Ecto neural progenitor cell (in vitro differentiated cells): ENCODE measurements around the gene ZNF222.

ENCODE experiments used
- DNase-seq: peaks from one replicate; pipeline ENCODE4 v3.0.0-alpha.2; 2018; ENCODE audit warnings: low spot score

The ZNF222 gene

DNA sequence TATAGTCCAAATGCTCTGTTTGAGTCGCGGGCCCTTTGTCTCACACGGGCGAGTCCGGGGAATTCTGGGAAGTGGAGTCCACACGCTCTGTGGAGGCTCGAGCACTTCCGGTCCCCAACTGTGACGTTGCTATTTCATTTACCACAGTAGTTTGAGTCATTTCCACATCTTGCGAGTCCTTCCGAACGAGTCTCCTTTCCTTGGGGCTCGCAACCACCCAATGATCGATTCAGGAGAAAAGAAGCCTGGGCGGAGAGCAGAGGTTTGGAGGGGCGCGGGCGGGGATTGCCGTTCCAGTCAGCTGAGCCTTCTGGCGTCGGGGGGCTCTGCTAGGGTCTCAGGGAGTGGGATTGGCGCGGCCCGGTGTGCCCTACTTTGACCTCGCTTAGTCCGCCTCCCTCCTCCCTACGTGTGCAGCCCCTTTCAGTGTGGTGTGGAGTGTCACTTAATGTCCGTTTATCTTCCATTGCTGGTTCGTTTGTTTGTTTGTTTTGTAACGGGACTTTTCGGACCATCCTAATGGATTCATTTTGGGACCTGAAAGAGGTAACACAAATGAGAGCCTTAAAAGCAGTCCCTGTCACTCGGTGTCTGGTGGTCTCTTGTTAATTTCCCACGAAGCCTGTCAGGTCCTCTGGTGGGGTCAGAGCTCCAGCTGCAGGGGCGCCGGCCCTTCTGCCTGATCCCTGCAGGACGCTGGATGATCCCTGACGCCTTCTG lies at the start of gene ZNF222:
Gene ZNF222 (plus strand): TSS at position 163 of the 720 bp plus-strand sequence. CDS start 58 bp downstream, at position 221.
- DNase-seq: peak; percentile 78

DNA sequence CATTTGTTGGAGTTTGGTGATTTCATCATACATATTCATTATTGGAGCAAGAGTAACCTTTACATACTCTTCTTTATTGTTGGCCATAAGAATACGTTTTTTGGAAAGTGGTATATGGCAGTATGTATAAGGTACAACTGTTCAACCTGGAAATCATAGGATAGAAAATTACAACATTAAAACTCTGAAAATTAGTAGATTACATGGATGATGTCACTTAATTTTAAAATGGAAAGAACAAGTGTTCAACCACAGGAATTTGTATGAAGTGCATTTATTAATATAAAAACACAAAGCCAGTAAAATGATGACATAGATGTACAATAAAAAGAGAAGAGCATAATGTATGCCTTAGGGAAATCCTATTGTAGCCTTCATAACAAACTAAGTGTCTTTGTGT lies 48.4 kb upstream of the ZNF222 start:
- no peak for DNase-seq

DNA sequence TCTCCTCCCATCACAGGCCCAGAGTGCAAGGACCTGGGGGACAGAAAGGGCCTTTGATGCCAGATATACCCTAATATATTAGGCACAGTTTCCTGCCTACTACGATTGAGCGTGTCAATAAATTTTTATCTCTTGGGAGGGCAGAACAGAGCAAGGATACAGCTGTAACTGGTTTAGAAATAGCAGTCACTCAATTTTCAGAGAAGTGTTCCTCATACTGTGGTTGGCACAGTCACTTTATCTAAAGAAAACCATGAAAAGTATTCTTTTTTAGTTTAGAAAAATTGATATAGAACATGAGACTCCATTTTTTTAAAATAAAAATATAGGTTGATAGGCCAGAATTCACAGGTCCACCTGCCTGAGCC lies 41.7 kb upstream of the ZNF222 start:
- DNase-seq: no peak

DNA sequence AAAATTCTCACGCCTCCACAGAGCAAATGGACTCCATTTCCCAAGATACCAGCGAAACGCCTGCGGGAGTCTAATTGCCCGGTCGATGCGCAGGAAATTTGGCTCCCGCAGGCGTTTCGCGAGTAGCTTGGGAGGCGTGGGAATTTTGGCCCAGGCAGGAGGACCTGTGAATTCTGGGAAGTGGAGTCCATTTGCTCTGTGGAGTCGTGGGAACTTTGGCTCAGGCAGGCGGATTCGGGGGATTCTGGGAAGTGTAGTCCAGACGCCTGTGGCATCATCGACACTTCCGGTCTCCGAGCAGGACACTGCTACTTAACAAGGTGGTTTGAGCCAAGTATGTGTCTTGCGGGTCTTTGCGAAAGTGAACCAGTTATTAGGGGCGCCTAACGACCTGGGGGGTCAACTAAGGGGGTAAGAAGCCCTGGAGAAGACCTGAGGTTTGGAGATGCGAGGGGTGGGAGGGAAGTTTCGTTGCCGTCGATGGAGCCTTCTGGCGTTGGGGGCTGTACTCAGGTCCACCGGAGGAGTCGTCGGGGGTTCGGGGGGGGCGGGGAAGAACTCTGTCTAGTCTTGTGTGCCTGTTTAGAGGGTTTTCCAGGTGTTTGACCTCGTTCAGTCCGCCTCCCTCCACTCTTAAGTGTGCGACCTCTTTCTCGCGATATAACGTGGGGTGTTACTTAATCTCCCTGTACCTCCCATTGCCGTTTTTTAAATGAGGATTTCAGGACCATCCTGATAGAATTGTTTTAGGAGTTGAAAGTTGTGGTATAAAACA lies 41.1 kb upstream of the ZNF222 start, which contains the start of gene ZNF155:
Gene ZNF155 (plus strand): TSS at position 277 of the 775 bp plus-strand sequence. CDS start 4,356 bp downstream, outside the sequence.
- DNase-seq: peak; percentile 89

DNA sequence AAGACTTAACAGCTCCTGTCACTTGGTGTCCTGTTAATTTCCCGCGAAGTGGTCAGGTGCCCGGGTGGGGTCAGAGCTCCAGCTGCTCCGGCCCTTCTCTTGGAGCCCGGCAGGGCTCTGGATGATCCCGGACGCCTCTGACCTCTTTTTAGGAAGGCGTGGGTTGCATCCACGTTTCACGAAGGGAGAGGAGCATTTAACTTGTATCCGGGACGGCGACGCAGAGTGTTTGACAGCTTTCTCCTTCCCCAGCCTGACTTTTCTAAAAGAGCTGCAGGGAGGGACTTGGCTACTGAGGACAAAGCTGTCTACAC lies 40.5 kb upstream of the ZNF222 start:
- DNase-seq: peak; percentile 43

DNA sequence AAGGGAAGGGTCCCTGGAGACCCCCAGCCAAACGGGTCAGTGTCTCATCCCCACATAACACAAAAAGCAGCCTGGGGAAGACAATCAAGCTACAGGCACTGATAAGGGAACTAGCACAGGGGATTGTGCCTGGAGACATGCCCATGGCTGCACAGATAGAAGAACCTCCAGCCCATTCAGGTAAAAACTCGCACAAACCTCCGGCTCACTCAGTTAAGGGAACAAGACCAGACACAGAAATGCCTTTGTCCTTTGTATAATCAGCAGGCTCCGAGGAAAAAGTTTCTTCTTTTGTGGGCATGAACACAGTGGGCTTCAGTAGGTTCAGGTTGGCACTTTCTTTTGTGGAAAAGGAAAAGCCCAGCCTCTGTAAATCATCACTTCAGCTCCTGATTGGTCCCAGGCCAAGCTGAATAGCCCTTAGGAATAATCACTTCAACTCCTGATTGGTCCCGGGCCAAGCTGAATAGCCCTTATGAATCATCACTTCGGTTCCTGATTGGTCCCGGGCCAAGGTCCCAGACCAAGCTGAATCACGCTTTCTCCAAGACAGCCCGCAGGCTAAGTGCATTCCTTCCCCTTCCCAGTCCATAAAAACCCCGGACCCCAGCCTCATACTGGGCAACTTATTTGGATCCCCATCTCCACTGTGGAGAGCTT lies 27.4 kb upstream of the ZNF222 start:
- no peak for DNase-seq

DNA sequence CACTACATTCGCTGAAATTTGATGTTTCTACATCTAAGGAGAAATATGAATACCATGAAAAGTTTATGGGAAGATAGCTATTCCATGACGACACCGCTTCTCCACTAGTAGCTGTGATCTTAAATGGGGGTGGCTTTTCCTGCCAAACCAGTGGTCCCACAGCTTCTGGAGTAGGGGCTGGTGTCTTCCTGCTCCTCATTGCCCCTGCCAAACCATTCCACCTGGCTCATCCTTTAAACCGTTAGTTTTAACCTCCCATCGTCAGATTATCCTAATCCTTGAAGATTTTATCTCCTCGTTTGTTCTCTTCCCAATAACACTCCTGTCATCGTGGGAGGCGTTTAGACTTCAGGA lies 23.0 kb upstream of the ZNF222 start:
- no peak for DNase-seq

DNA sequence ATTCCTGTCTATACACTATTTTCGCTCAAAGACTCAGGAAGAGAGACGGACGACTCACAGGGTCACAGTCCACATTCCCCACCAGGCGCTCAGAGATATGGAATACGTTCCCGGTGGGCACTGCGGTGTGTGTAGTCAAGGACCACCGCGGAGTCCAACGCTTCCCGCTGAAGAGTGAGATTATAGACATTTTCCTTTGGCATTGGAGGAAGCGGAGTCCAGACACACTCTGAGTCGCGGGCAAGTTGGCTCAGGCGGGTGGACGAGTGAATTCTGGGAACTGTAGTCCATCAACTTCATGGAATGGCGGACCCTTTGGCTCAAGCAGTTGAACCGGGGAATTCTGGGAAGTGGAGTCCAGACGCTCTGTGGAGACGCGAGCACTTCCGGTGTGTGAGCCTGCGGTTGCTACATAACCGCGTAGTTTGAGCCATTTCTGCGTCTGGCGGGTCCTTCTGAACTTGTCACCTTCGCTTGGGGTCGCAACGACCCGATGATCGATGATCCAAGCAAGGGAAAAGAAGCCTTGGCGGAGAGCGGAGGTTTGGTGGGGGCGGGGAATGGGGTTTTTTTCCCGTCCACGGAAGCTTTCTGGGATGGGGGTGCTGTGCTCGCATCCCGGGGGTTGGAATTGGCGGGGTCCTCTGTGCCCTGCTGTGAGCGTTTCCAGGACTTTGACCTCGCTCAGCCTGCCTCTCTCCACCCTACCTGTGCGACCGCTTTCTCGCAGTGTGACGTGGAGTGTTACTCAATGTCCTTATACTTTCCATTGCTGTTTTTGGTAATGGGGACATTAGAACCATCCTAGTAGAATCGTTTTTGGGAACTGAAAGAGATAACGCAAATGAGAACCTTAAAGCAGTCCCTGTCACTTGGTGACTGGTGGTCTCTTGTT lies 22.4 kb upstream of the ZNF222 start, which contains the start of gene ZNF230:
Gene ZNF230 (plus strand): TSS at position 392 of the 895 bp plus-strand sequence. CDS start 4,122 bp downstream, outside the sequence.
- peak; percentile 89 for DNase-seq

DNA sequence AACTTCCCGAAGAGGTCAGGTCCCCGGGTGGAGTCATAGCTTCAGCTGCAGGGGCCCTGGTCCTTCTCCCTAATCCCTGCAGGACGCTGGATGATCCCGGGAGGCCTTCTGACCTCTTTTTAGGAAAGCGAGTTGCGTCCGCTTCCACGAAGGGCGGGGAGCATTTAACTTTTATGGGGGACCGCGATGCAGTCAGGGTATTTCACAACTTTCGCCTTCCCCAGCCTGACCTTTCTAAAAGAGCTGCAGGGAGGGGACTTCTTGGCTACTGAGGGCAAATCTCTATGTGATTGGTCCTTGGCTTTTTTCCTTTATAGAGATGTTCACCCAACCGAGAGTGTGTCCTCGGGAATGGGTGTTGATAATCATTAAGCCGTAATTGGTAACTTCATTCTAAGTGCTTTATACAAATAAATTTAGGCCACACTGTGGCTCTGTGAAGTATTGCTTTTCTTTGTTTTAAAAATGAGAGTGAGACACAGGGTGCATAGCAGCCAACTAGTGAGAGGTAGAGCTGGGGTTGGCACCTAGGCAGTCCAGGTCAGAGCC lies 21.6 kb upstream of the ZNF222 start:
- DNase-seq: peak; percentile 58

DNA sequence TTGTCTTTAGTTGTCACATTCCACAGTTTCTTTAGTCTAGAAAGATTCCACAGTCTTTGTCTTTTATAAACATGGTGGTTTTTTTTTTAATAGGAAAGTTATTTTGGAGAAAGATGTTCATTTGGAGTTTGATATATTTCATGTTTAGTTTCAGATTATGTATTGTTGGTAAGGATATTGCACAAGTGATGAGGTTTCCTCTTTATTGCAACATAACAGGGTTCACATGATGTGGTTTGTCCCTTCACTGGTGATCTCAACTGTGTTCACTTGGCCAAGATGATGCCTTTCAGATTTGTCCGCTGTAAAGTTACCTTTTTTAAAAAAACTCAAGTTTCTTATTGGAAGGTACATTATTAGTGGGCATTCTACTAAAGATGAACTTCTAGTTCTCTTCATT lies 19.2 kb upstream of the ZNF222 start:
- no peak for DNase-seq

DNA sequence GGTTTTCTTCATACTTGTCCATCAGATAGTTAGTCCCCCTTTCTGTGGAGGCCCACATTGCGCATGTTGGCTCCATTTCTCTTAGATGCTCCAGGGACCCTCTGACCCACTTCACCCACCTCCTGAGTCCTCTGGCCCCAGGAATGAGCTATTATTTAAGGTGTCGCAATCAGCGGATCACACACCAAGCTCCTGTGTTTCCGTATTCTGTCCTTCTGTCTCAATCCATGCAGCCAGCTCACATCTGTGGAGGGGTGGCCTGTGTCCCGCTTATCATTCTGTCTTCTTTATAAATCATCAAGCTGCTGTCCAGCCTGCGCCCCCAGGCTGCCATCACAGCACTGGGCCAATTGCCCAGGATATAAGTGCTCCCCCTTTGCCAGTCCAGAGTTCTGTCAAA lies 17.7 kb upstream of the ZNF222 start:
- DNase-seq: no peak

DNA sequence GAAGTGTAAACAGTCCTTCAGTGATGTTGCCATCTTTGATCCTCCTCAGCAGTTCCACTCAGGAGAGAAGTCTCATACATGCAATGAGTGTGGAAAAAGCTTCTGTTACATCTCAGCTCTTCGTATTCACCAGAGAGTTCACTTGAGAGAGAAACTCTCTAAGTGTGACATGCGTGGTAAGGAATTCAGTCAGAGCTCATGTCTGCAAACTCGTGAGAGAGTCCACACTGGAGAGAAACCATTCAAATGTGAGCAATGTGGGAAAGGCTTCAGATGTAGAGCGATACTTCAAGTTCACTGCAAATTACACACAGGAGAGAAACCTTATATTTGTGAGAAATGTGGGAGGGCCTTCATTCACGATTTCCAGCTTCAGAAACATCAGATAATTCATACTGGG lies 14.7 kb upstream of the ZNF222 start:
- DNase-seq: no peak

DNA sequence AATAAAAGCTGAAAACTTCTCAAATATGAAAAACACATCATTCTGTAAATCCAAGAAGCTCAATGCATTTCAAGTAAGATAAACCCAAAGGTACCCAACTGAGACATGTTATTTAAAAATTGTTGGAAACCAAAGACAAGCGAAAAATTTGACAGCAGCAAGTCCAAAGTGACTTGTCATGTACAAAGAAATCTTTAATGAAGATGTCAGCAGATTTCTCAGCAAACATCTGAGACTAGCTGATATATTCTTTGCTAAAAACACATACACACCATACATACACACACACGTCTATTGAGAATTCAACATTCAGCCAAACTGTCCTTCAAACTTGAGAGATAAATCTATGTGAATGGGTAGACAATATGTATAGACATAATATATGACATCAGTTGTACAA lies 5.7 kb upstream of the ZNF222 start:
- no peak for DNase-seq

DNA sequence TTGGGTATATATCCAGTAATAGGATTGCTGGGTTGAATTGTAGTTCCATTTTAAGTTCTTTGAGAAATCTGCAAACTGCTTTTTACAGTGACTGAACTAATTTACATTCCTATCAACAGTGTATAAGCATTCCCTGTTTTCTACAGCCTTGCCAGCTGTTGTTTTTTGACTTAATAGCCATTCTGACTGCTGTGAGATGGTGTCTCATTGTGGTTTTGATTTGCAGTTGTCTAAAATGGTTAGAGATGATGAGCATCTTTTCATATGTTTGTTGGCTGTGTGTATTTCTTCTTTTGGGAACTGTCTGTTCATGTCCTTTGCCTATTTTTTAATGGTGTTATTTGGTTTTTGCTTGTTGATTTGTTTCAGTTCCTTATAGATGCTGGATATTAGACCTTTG lies 4.0 kb upstream of the ZNF222 start:
- DNase-seq: no peak

DNA sequence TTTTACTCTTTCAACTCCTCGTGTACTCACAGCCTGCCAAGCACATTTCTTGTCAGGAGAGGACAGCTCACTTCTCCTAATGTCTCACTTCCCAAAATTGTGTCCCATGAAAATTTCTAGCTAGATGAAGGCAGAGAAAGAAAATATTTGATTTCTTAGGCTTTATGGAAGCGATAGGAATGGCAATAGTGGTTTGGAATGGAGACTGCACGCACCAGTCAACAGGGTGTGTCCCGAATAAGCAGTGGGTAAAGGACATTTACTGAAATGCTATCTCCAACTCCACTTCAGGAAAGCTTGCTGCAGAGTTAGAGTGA lies 321 bp upstream of the ZNF222 start:
- DNase-seq: no peak

DNA sequence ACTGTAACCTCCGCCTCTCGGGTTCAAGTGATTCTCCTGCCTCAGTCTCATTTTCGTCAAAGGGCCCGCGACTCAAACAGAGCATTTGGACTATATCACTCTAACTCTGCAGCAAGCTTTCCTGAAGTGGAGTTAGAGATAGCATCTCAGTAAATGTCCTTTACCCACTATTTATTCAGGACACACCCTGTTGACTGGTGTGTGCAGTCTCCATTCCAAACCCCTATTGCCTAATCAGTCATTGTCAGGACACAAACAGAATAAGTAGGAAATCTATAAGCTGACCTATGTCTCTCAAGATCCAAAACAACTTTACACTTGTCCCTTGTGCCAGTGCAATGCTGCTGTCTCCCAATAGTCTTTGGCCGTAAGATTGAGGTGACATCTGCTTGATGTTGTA lies 1.4 kb downstream of the ZNF222 start:
- no peak for DNase-seq

DNA sequence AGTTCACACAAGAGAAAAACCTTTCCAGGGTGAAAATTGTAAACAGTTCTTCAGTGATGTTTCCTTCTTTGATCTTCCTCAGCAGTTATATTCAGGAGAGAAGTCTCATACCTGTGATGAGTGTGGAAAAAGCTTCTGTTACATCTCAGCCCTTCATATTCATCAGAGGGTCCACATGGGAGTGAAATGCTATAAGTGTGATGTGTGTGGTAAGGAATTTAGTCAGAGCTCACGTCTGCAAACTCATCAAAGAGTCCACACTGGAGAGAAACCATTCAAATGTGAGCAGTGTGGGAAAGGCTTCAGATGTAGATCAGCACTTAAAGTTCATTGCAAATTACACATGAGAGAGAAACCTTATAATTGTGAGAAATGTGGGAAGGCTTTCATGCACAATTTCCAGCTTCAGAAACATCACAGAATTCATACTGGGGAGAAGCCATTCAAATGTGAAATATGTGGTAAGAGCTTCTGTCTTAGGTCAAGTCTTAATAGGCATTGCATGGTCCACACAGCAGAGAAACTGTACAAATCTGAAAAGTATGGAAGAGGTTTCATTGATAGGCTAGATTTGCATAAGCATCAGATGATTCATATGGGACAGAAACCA lies 6.9 kb downstream of the ZNF222 start:
- no peak for DNase-seq

DNA sequence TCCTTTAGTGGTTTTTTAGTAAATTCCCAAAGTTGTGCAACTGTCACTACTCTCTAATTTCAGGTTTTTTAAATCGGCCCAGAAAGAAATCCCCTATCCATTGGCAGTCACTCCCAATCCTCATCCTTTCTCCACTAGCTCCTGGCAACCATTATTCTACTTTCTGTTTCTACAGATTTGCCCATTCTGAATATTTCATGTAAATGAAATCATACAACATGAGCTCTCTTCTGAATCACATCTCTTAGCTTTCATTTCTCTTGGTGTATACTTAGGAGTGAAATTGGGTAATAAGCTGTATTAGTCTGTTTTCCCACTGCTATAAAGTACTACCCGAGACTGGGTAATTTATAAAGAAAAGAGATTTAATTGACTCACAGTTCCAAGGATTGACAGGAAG lies 17.0 kb downstream of the ZNF222 start:
- DNase-seq: no peak

DNA sequence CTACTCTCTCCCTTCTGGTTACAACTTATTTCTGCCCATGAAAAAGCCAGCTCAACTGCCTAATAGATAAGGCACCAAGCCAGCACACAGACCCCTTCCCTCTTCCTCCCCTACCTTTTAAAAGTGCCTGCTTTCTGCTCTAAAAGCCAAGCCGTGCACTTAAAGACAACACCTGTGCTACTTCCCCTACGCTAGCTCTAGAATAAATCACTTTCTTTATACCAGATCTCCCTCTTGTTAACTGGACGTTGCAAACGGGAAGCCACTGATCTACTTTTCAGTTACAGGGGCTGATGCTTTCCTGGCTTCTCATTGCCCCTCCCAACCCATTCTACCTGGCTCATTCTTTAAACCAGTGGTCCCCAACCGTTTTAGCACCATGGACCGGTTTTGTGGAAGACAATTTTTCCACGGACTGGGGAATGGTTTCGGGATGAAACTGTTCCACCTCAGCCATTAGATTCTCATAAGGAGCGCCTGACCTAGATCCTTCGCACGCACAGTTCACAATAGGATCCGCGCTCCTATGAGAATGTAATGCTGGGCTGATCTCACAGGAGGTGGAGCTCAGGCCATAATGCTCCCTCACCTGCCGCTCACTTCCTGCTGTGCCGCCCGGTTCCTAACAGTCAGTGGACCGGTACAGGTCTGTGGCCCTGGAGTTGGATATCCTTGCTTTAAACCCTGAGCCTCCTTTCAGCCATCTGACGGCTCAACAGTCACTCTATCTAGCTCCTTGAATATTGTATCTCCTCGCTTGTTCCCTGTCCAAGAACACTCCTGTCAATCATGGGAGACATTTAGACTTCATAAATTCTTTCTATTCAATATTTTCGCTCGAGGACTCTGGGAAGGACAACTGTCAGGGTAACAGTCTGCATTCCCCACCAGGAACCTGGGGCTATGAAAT lies 25.8 kb downstream of the ZNF222 start:
- no peak for DNase-seq

DNA sequence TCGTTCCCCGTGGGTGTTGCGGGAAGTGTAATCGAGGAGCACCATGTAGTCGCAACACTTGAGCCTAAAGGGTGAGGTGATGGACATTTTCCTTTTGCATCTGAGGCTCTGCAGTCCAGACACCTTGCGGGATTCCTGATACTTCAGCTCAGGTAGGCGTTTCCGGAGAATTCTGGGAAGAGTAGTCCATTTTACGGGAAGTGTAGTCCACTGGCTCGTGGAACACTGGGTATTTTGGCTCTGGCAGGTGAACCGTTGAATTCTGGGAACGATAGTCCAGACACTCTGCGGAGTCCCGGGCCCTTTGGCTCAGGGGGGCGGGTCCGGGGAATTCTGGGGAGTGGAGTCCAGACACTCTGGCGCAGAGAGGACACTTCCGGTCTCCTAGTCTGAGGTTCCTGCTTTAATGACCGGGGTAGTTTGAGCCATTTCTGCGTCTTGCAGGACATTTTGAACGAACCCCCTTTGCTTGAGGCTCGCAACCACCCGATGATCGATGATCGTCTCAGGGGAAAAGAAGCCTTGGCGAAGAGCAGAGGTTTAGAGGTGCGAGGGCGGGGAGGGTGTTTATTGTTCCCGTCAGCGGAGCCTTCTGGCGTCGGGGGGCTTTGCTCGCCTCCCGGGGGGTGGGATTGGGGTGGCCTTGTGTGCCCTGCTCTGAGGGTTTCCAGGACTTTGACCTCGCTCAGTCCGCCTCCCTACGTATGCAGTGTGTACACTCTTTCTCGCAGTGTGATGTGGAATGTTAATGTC lies 26.6 kb downstream of the ZNF222 start, which contains the start of gene ZNF223:
Gene ZNF223 (plus strand): TSS at position 387 of the 753 bp plus-strand sequence. CDS start 3,141 bp downstream, outside the sequence.
- peak; percentile 93 for DNase-seq
